Progenitor cell of endocrine pancreas (in vitro differentiated cells): Measurements from ENCODE around the gene STYXL1. TPM values are rescaled to one million over a fixed set of nuclear protein-coding genes. Genes with fewer than 3 reads are reported as not detected.

Experiments
- DNase-seq: peaks from one replicate; pipeline ENCODE4 v3.0.0; 2021; ENCODE audit warnings: low spot score; ENCODE audit not compliant: unreplicated experiment
- H3K27ac Mint-ChIP-seq: 2 replicates; pipeline ENCODE4 v1.8.0; 2021; ENCODE audit warnings: mild to moderate bottlenecking, moderate library complexity, mixed read lengths
- H3K27me3 Mint-ChIP-seq: 2 replicates; pipeline ENCODE4 v1.8.0; 2021; ENCODE audit warnings: mixed read lengths
- H3K36me3 Mint-ChIP-seq: 2 replicates; pipeline ENCODE4 v1.8.0; 2022; ENCODE audit warnings: mixed read lengths; ENCODE audit not compliant: insufficient read depth
- H3K4me1 Mint-ChIP-seq: 2 replicates; pipeline ENCODE4 v1.8.0; 2021; ENCODE audit warnings: low read depth, mixed read lengths
- H3K4me3 Mint-ChIP-seq: 2 replicates; pipeline ENCODE4 v1.8.0; 2021; ENCODE audit warnings: low read depth, mild to moderate bottlenecking, moderate library complexity, mixed read lengths
- H3K9me3 Mint-ChIP-seq: 2 replicates; pipeline ENCODE4 v1.8.0; 2021; ENCODE audit warnings: low read depth, mixed read lengths
- total RNA-seq: library from RNA; stranded (reverse); gene quantifications from 2 replicates; pipeline ENCODE4 v1.2.1, GENCODE V29; 2021
- TF ChIP-seq, protein P1 (sequence below): fragments of 200-600 bp; sonication (generic); IDR thresholded peaks from one replicate; pipeline ENCODE4 v1.5.0; 2021; ENCODE audit warnings: antibody characterized with exemption, mild to moderate bottlenecking; ENCODE audit not compliant: unreplicated experiment

The STYXL1 gene
- total RNA-seq, 1 donor from 2014 or later: 49.7 TPM

DNA sequence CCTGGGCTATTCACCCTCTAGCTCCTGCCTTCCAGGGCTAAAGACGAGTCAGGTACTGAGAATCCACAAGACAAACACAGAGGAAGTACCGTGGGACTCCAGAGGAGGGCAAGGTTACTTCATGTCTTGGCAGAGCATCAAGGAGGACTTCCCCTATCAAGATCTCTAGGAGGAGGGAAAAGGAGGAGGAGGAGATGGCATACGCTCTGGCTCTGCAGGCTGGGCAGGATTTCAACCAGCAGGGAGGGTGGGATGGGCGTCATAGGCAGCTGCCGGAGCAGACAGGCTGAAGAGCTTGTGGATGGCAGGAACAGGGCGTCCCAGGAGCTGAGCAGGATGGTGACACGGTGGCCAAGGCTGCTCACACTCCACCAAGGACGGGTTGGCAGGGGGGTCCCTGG, 21.4 kb upstream of the STYXL1 start:
- TF ChIP-seq, protein P1, sequence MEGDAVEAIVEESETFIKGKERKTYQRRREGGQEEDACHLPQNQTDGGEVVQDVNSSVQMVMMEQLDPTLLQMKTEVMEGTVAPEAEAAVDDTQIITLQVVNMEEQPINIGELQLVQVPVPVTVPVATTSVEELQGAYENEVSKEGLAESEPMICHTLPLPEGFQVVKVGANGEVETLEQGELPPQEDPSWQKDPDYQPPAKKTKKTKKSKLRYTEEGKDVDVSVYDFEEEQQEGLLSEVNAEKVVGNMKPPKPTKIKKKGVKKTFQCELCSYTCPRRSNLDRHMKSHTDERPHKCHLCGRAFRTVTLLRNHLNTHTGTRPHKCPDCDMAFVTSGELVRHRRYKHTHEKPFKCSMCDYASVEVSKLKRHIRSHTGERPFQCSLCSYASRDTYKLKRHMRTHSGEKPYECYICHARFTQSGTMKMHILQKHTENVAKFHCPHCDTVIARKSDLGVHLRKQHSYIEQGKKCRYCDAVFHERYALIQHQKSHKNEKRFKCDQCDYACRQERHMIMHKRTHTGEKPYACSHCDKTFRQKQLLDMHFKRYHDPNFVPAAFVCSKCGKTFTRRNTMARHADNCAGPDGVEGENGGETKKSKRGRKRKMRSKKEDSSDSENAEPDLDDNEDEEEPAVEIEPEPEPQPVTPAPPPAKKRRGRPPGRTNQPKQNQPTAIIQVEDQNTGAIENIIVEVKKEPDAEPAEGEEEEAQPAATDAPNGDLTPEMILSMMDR: no peak
- Mint-ChIP-seq H3K27me3 (no peaks in the 10 kb centered on the region), H3K27ac (no peak overlapping the region), H3K4me3 (no peak overlapping the region), H3K36me3 (peaks cover 11% of the 10 kb centered on the region), H3K9me3 (no peaks in the 10 kb centered on the region), H3K4me1 (no peaks in the 10 kb centered on the region)
- DNase-seq: no peak

- no peak for DNase-seq
- TF ChIP-seq, protein P1: no peak
- Mint-ChIP-seq H3K9me3 (no peaks in the 10 kb centered on the region), H3K27me3 (no peaks in the 10 kb centered on the region), H3K27ac (peak overlapping the region; percentile 20), H3K4me3 (no peak overlapping the region), H3K4me1 (no peaks in the 10 kb centered on the region), H3K36me3 (peaks cover 14% of the 10 kb centered on the region)
Observed at GRCh38 chr7:76066716-76067503, 19.1 kb upstream of the STYXL1 start.

DNA sequence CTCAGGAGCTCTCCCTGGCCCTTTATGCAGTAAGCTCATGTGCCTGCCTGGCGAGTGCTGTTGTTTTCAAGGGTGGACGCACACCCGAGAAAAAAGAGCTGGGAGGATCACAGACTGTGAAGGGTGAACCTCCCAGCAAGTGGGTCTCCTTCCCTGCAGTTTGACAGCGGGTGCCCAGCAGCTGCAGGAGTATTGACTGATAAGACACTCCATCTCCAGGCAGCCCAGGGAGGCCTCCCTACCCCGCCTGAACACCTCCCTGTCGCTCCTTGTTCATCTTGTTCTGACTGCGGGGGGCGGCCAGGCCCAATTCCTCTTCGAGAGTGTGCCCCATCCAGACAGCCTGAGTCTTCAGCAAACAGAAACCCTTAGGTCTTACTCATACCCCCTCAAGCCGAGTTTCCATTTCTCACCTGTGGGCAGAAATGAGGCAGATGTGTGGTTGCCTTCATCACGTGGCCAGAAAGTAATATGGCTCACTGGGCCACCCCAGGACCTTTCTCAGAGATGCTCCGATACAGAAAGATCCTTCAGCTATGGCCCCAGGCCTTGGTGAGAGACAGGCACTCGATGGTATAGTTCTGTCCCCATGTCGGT, 17.3 kb upstream of the STYXL1 start:
- no peak overlapping the region for H3K27ac Mint-ChIP-seq
- TF ChIP-seq, protein P1: no peak
- H3K4me3 Mint-ChIP-seq: no peak overlapping the region
- H3K36me3 Mint-ChIP-seq: peaks cover 14% of the 10 kb centered on the region
- no peak for DNase-seq
- H3K4me1 Mint-ChIP-seq: no peaks in the 10 kb centered on the region
- H3K27me3 Mint-ChIP-seq: no peaks in the 10 kb centered on the region
- no peaks in the 10 kb centered on the region for H3K9me3 Mint-ChIP-seq

- Mint-ChIP-seq H3K27me3 (no peaks in the 10 kb centered on the region), H3K9me3 (no peaks in the 10 kb centered on the region), H3K27ac (peak overlapping the region; percentile 76), H3K36me3 (peaks cover 17% of the 10 kb centered on the region), H3K4me1 (no peaks in the 10 kb centered on the region), H3K4me3 (no peak overlapping the region)
- no peak for DNase-seq
- TF ChIP-seq, protein P1: no peak
Observed at GRCh38 chr7:76064208-76064970, 16.6 kb upstream of the STYXL1 start.

GRCh38 chr7:76063525-76063924, 15.7 kb upstream of the STYXL1 start:
- TF ChIP-seq, protein P1: no peak
- H3K9me3 Mint-ChIP-seq: no peaks in the 10 kb centered on the region
- H3K4me3 Mint-ChIP-seq: no peak overlapping the region
- peaks cover 19% of the 10 kb centered on the region for H3K36me3 Mint-ChIP-seq
- H3K4me1 Mint-ChIP-seq: no peaks in the 10 kb centered on the region
- no peak for DNase-seq
- no peaks in the 10 kb centered on the region for H3K27me3 Mint-ChIP-seq
- H3K27ac Mint-ChIP-seq: no peak overlapping the region
